ENCODE results near the gene MAGEA4.

The MAGEA4 gene

GRCh38 chrX:151923648-151924047 is 11.0 kb downstream of the MAGEA4 start:
- no peak for DNase-seq (ENCODE audit: low spot score)

GRCh38 chrX:151929126-151929525 is 16.4 kb downstream of the MAGEA4 start:
- DNase-seq (ENCODE audit: low spot score): no peak

GRCh38 chrX:151935358-151935757 is 22.7 kb downstream of the MAGEA4 start:
- no peak for DNase-seq (ENCODE audit: low spot score)

GRCh38 chrX:151938172-151938571 is 25.5 kb downstream of the MAGEA4 start:
- DNase-seq (ENCODE audit: low spot score): no peak

GRCh38 chrX:151954730-151955129 is 42.0 kb downstream of the MAGEA4 start:
- no peak for DNase-seq (ENCODE audit: low spot score)

GRCh38 chrX:151958101-151958500 is 45.4 kb downstream of the MAGEA4 start:
- DNase-seq (ENCODE audit: low spot score): no peak

- no peak for DNase-seq (ENCODE audit: low spot score)
Measured at GRCh38 chrX:151962034-151962433, 49.3 kb downstream of the MAGEA4 start.

GRCh38 chrX:151966236-151966635 is 53.5 kb downstream of the MAGEA4 start:
- no peak for DNase-seq (ENCODE audit: low spot score)

- no peak for DNase-seq (ENCODE audit: low spot score)
Measured at GRCh38 chrX:151970027-151970426, 57.3 kb downstream of the MAGEA4 start.

GRCh38 chrX:151970661-151971060 is 58.0 kb downstream of the MAGEA4 start:
- DNase-seq (ENCODE audit: low spot score): no peak

- no peak for DNase-seq (ENCODE audit: low spot score)
Measured at GRCh38 chrX:151973060-151973661, 60.5 kb downstream of the MAGEA4 start.

GRCh38 chrX:151973851-151974335 is 61.2 kb downstream of the MAGEA4 start:
- no peak for DNase-seq (ENCODE audit: low spot score)
